DMS153 treated with DMSO at 0.1 percent for 48 hours (cell line): ENCODE measurements around the gene UQCRC2.
"Not testable (repeated sequence)": the region's sequence is repeated elsewhere in the genome, so short reads cannot be mapped to it uniquely, and the experiment has no call there.

ENCODE experiments used
- DNase-seq: peaks from one replicate; lab custom pipeline; 2025; ENCODE audit not compliant: unreplicated experiment; lab: John Stamatoyannopoulos, UW

The UQCRC2 gene

GRCh38 chr16:22008215-22009059 lies 55.3 kb downstream of the UQCRC2 start:
- no peak for DNase-seq

- no peak for DNase-seq
Observed at GRCh38 chr16:22010902-22011301, 57.7 kb downstream of the UQCRC2 start.

- DNase-seq, result no peak
Observed at GRCh38 chr16:22012241-22012640, 59.1 kb downstream of the UQCRC2 start.

- no peak for DNase-seq
Observed at GRCh38 chr16:22013486-22013885, 60.3 kb downstream of the UQCRC2 start.

GRCh38 chr16:22014271-22014873 lies 61.2 kb downstream of the UQCRC2 start:
- DNase-seq, result no peak

- no peak for DNase-seq
Observed at GRCh38 chr16:22016927-22017326, 63.8 kb downstream of the UQCRC2 start.

- no peak for DNase-seq
Observed at GRCh38 chr16:22018559-22018958, 65.4 kb downstream of the UQCRC2 start.

- DNase-seq, result no peak
Observed at GRCh38 chr16:22022151-22022550, 69.0 kb downstream of the UQCRC2 start.

- DNase-seq, result no peak
Observed at GRCh38 chr16:22023505-22023904, 70.3 kb downstream of the UQCRC2 start.

- not testable (repeated sequence) for DNase-seq
Observed at GRCh38 chr16:22024785-22025184, 71.6 kb downstream of the UQCRC2 start.

GRCh38 chr16:22027633-22028032 lies 74.5 kb downstream of the UQCRC2 start:
- no peak for DNase-seq

- DNase-seq, result no peak
Observed at GRCh38 chr16:22029632-22030031, 76.5 kb downstream of the UQCRC2 start.

- DNase-seq, result no peak
Observed at GRCh38 chr16:22030087-22030812, 77.1 kb downstream of the UQCRC2 start.

GRCh38 chr16:22031483-22032083 lies 78.4 kb downstream of the UQCRC2 start:
- no peak for DNase-seq
